LoVo (cell line): ENCODE data around the gene BICDL2.
"Not testable (repeated sequence)": the region's sequence is repeated elsewhere in the genome, so short reads cannot be mapped to it uniquely, and the experiment has no call there.

Experiments
- DNase-seq: peaks from one replicate; pipeline ENCODE4 v3.0.0-alpha.2; 2016; ENCODE audit warnings: low spot score

The BICDL2 gene

GRCh38 chr16:3063625-3064386 is 27.1 kb upstream of the BICDL2 start:
- no peak for DNase-seq

- DNase-seq = no peak
These were observed 25.8 kb upstream of the BICDL2 start for GRCh38 chr16:3062553-3062952.

- no peak for DNase-seq
These were observed 23.8 kb upstream of the BICDL2 start for GRCh38 chr16:3060339-3061127.

GRCh38 chr16:3059723-3060242 is 23.0 kb upstream of the BICDL2 start:
- DNase-seq = no peak

GRCh38 chr16:3059041-3059722 is 22.4 kb upstream of the BICDL2 start:
- peak; percentile 96 for DNase-seq

GRCh38 chr16:3058139-3059030 is 21.6 kb upstream of the BICDL2 start:
- no peak for DNase-seq

GRCh38 chr16:3057181-3058138 is 20.7 kb upstream of the BICDL2 start:
- no peak for DNase-seq

- DNase-seq = no peak
These were observed 19.8 kb upstream of the BICDL2 start for GRCh38 chr16:3056336-3057180.

- not testable (repeated sequence) for DNase-seq
These were observed 19.0 kb upstream of the BICDL2 start for GRCh38 chr16:3055734-3056115.

GRCh38 chr16:3054965-3055733 is 18.4 kb upstream of the BICDL2 start:
- DNase-seq = no peak

- DNase-seq = not testable (repeated sequence)
These were observed 16.6 kb upstream of the BICDL2 start for GRCh38 chr16:3053330-3053710.

GRCh38 chr16:3052571-3053329 is 16.0 kb upstream of the BICDL2 start:
- DNase-seq = not testable (repeated sequence)

- no peak for DNase-seq
These were observed 14.8 kb upstream of the BICDL2 start for GRCh38 chr16:3051494-3051893.

GRCh38 chr16:3051009-3051408 is 14.3 kb upstream of the BICDL2 start:
- no peak for DNase-seq

GRCh38 chr16:3050487-3050886 is 13.7 kb upstream of the BICDL2 start:
- no peak for DNase-seq

GRCh38 chr16:3049921-3050481 is 13.3 kb upstream of the BICDL2 start:
- DNase-seq = no peak

- DNase-seq = no peak
These were observed 10.6 kb upstream of the BICDL2 start for GRCh38 chr16:3047387-3047720.
